Activated naive CD4-positive, alpha-beta T cell treated with anti-CD3 and anti-CD28 coated beads, Interleukin-2, amount 50 U/mL, for 24 hours (primary cell): Measurements from ENCODE around the gene GAB3.

ENCODE experiments used
- H3K27ac Mint-ChIP-seq: one replicate; pipeline ENCODE4 v1.8.0; 2021; ENCODE audit warnings: mild to moderate bottlenecking, mixed read lengths
- H3K27me3 Mint-ChIP-seq: one replicate; pipeline ENCODE4 v1.8.0; 2021; ENCODE audit warnings: mixed read lengths
- H3K36me3 Mint-ChIP-seq: one replicate; pipeline ENCODE4 v1.8.0; 2021; ENCODE audit warnings: mixed read lengths
- H3K4me1 Mint-ChIP-seq: one replicate; pipeline ENCODE4 v1.8.0; 2021; ENCODE audit warnings: mixed read lengths
- H3K4me3 Mint-ChIP-seq: one replicate; pipeline ENCODE4 v1.8.0; 2021; ENCODE audit warnings: mild to moderate bottlenecking, mixed read lengths
- H3K9me3 Mint-ChIP-seq: one replicate; pipeline ENCODE4 v1.8.0; 2021; ENCODE audit warnings: mixed read lengths

The GAB3 gene

GRCh38 chrX:154762537-154763296 lies 11.8 kb upstream of the GAB3 start, which contains the start of gene DKC1:
Gene DKC1, plus strand, starts transcription at chrX:154762864. Its CDS starts 102 bp downstream, at chrX:154762966.
- H3K9me3 Mint-ChIP-seq = no peaks in the 10 kb centered on the region
- peaks cover 10% of the 10 kb centered on the region for H3K36me3 Mint-ChIP-seq
- H3K27ac Mint-ChIP-seq = peak within 1 kb of the TSS; percentile 95
- no peaks in the 10 kb centered on the region for H3K27me3 Mint-ChIP-seq
- H3K4me3 Mint-ChIP-seq = peak within 1 kb of the TSS; percentile 90
- H3K4me1 Mint-ChIP-seq = peaks cover 20% of the 10 kb centered on the region

- no peaks in the 10 kb centered on the region for H3K9me3 Mint-ChIP-seq
- H3K27me3 Mint-ChIP-seq = no peaks in the 10 kb centered on the region
- H3K4me3 Mint-ChIP-seq = peak overlapping the region; percentile 90
- peaks cover 20% of the 10 kb centered on the region for H3K4me1 Mint-ChIP-seq
- peak overlapping the region; percentile 95 for H3K27ac Mint-ChIP-seq
- H3K36me3 Mint-ChIP-seq = peaks cover 10% of the 10 kb centered on the region
These were observed 11.2 kb upstream of the GAB3 start for GRCh38 chrX:154761977-154762536.

- peaks cover 11% of the 10 kb centered on the region for H3K4me1 Mint-ChIP-seq
- H3K27ac Mint-ChIP-seq = no peak overlapping the region
- H3K36me3 Mint-ChIP-seq = no peaks in the 10 kb centered on the region
- H3K4me3 Mint-ChIP-seq = no peak overlapping the region
- H3K9me3 Mint-ChIP-seq = no peaks in the 10 kb centered on the region
- no peaks in the 10 kb centered on the region for H3K27me3 Mint-ChIP-seq
These were observed 7.8 kb upstream of the GAB3 start for GRCh38 chrX:154758696-154759095.

GRCh38 chrX:154751669-154752271 lies 893 bp upstream of the GAB3 start:
- no peaks in the 10 kb centered on the region for H3K27me3 Mint-ChIP-seq
- H3K4me3 Mint-ChIP-seq = peak overlapping the region; percentile 75
- peaks cover 13% of the 10 kb centered on the region for H3K4me1 Mint-ChIP-seq
- peak overlapping the region; percentile 20 for H3K27ac Mint-ChIP-seq
- H3K9me3 Mint-ChIP-seq = no peaks in the 10 kb centered on the region
- no peaks in the 10 kb centered on the region for H3K36me3 Mint-ChIP-seq

- no peaks in the 10 kb centered on the region for H3K36me3 Mint-ChIP-seq
These were observed 359 bp upstream of the GAB3 start for GRCh38 chrX:154751203-154751668.

GRCh38 chrX:154749856-154750255 lies 1.0 kb downstream of the GAB3 start:
- Mint-ChIP-seq H3K4me3 (peak overlapping the region; percentile 76), H3K4me1 (peaks cover 18% of the 10 kb centered on the region)

More at GRCh38 chrX:154751203-154751668, 359 bp upstream of the GAB3 start:
- H3K27me3 Mint-ChIP-seq = no peaks in the 10 kb centered on the region
- peaks cover 15% of the 10 kb centered on the region for H3K4me1 Mint-ChIP-seq
- peak overlapping the region; percentile 20 for H3K27ac Mint-ChIP-seq
- H3K9me3 Mint-ChIP-seq = no peaks in the 10 kb centered on the region
- peak overlapping the region; percentile 75 for H3K4me3 Mint-ChIP-seq

GRCh38 chrX:154748712-154749339 lies 2.1 kb downstream of the GAB3 start:
- no peak overlapping the region for H3K27ac Mint-ChIP-seq

More at GRCh38 chrX:154749856-154750255, 1.0 kb downstream of the GAB3 start:
- H3K27me3 Mint-ChIP-seq = no peaks in the 10 kb centered on the region
- no peaks in the 10 kb centered on the region for H3K9me3 Mint-ChIP-seq
- H3K27ac Mint-ChIP-seq = no peak overlapping the region
- no peaks in the 10 kb centered on the region for H3K36me3 Mint-ChIP-seq

GRCh38 chrX:154742613-154743012 lies 8.3 kb downstream of the GAB3 start:
- Mint-ChIP-seq H3K27ac (no peak overlapping the region), H3K4me3 (no peak overlapping the region), H3K27me3 (no peaks in the 10 kb centered on the region), H3K36me3 (no peaks in the 10 kb centered on the region), H3K4me1 (peaks cover 22% of the 10 kb centered on the region), H3K9me3 (no peaks in the 10 kb centered on the region)

More at GRCh38 chrX:154748712-154749339, 2.1 kb downstream of the GAB3 start:
- Mint-ChIP-seq H3K27me3 (no peaks in the 10 kb centered on the region), H3K36me3 (no peaks in the 10 kb centered on the region), H3K4me3 (peak overlapping the region; percentile 36), H3K9me3 (no peaks in the 10 kb centered on the region), H3K4me1 (peaks cover 22% of the 10 kb centered on the region)

GRCh38 chrX:154739952-154740465 lies 10.9 kb downstream of the GAB3 start:
- Mint-ChIP-seq H3K4me1 (peaks cover 42% of the 10 kb centered on the region), H3K27ac (no peak overlapping the region), H3K9me3 (no peaks in the 10 kb centered on the region), H3K4me3 (no peak overlapping the region), H3K36me3 (no peaks in the 10 kb centered on the region), H3K27me3 (no peaks in the 10 kb centered on the region)

GRCh38 chrX:154738011-154738738 lies 12.7 kb downstream of the GAB3 start:
- peak overlapping the region; percentile 44 for H3K4me3 Mint-ChIP-seq
- H3K9me3 Mint-ChIP-seq = no peaks in the 10 kb centered on the region

GRCh38 chrX:154737136-154737535 lies 13.7 kb downstream of the GAB3 start:
- Mint-ChIP-seq H3K4me1 (peaks cover 63% of the 10 kb centered on the region), H3K9me3 (no peaks in the 10 kb centered on the region), H3K36me3 (no peaks in the 10 kb centered on the region), H3K27ac (peak overlapping the region; percentile 76), H3K4me3 (peak overlapping the region; percentile 65), H3K27me3 (no peaks in the 10 kb centered on the region)

More at GRCh38 chrX:154738011-154738738, 12.7 kb downstream of the GAB3 start:
- Mint-ChIP-seq H3K4me1 (peaks cover 56% of the 10 kb centered on the region), H3K27me3 (no peaks in the 10 kb centered on the region), H3K27ac (peak overlapping the region; percentile 46), H3K36me3 (no peaks in the 10 kb centered on the region)

- no peaks in the 10 kb centered on the region for H3K27me3 Mint-ChIP-seq
- no peaks in the 10 kb centered on the region for H3K36me3 Mint-ChIP-seq
- peaks cover 74% of the 10 kb centered on the region for H3K4me1 Mint-ChIP-seq
- peak overlapping the region; percentile 3 for H3K4me3 Mint-ChIP-seq
- peak overlapping the region; percentile 53 for H3K27ac Mint-ChIP-seq
- H3K9me3 Mint-ChIP-seq = no peaks in the 10 kb centered on the region
These were observed 15.0 kb downstream of the GAB3 start for GRCh38 chrX:154735695-154736393.

GRCh38 chrX:154734061-154734781 lies 16.7 kb downstream of the GAB3 start:
- peak overlapping the region; percentile 89 for H3K27ac Mint-ChIP-seq
- no peaks in the 10 kb centered on the region for H3K27me3 Mint-ChIP-seq
- peaks cover 89% of the 10 kb centered on the region for H3K4me1 Mint-ChIP-seq
- no peaks in the 10 kb centered on the region for H3K9me3 Mint-ChIP-seq
- peak overlapping the region; percentile 68 for H3K4me3 Mint-ChIP-seq
- H3K36me3 Mint-ChIP-seq = no peaks in the 10 kb centered on the region

GRCh38 chrX:154733066-154733425 lies 17.8 kb downstream of the GAB3 start:
- Mint-ChIP-seq H3K4me3 (no peak overlapping the region), H3K27me3 (no peaks in the 10 kb centered on the region), H3K4me1 (peaks cover 86% of the 10 kb centered on the region), H3K9me3 (no peaks in the 10 kb centered on the region), H3K36me3 (no peaks in the 10 kb centered on the region), H3K27ac (no peak overlapping the region)
